Natural killer cell (primary cell): ENCODE results near the gene MAPK8IP1. TPM values are rescaled to one million over a fixed set of nuclear protein-coding genes. Genes with fewer than 3 reads are reported as not detected.
A peak's percentile ranks its signal among the peaks of the same experiment; 100 is the strongest.

ENCODE experiments used
- ATAC-seq, 3 donors: fragments of 150-1000 bp in 2 of 3; fragments of 200-7000 bp in 1 of 3; cut with Tn5 transposase; 1 replicate in 1 of 3; 2 replicates in 2 of 3; pipeline ENCODE4 v1.10.0; 2021; ENCODE audit warnings: mild to moderate bottlenecking in 2 of 3, moderate library complexity in 2 of 3
- DNase-seq, 2 donors: peaks; one replicate each; pipeline versions ENCODE4 v3.0.0 to v3.0.0-alpha.2; 2013 to 2021; ENCODE audit warnings: mixed read lengths in 1 of 2
- H3K27ac ChIP-seq: one replicate; pipeline ENCODE4 v1.5.1; 2013; ENCODE audit warnings: mild to moderate bottlenecking, low read length
- H3K27me3 ChIP-seq: one replicate; pipeline ENCODE4 v1.6.1; 2013; ENCODE audit warnings: low read length; ENCODE audit not compliant: control insufficient read depth, insufficient read depth
- H3K36me3 ChIP-seq: one replicate; pipeline ENCODE4 v1.6.1; 2013; ENCODE audit warnings: low read length; ENCODE audit not compliant: control insufficient read depth, insufficient read depth
- H3K4me1 ChIP-seq: one replicate; pipeline ENCODE4 v1.6.1; 2013; ENCODE audit warnings: low read length; ENCODE audit not compliant: control insufficient read depth, insufficient read depth
- H3K4me3 ChIP-seq: one replicate; pipeline ENCODE4 v1.5.1; 2013; ENCODE audit warnings: low read length
- H3K9me3 ChIP-seq: one replicate; pipeline ENCODE4 v1.6.1; 2013; ENCODE audit warnings: low read length; ENCODE audit not compliant: control insufficient read depth, insufficient read depth
- H3K27ac Mint-ChIP-seq, 2 donors: one replicate each; pipeline ENCODE4 v1.8.0; 2022; ENCODE audit warnings: mild to moderate bottlenecking in 2 of 2, mixed read lengths in 2 of 2, moderate library complexity in 1 of 2
- H3K27me3 Mint-ChIP-seq, 2 donors: one replicate each; pipeline ENCODE4 v1.8.0; 2022; ENCODE audit warnings: low read depth in 2 of 2, mixed read lengths in 2 of 2
- H3K36me3 Mint-ChIP-seq: one replicate; pipeline ENCODE4 v1.8.0; 2022; ENCODE audit warnings: mixed read lengths
- H3K4me1 Mint-ChIP-seq, 2 donors: one replicate each; pipeline ENCODE4 v1.8.0; 2022; ENCODE audit warnings: mixed read lengths in 2 of 2
- H3K4me3 Mint-ChIP-seq: one replicate; pipeline ENCODE4 v1.8.0; 2022; ENCODE audit warnings: mild to moderate bottlenecking, moderate library complexity, mixed read lengths
- H3K9me3 Mint-ChIP-seq, 2 donors: one replicate each; pipeline ENCODE4 v1.8.0; 2022; ENCODE audit warnings: mixed read lengths in 2 of 2
- CTCF ChIP-seq: fragments of 200-600 bp; IDR thresholded peaks from one replicate; pipeline ENCODE4 v1.8.0; 2022; ENCODE audit warnings: antibody characterized with exemption
- WGBS: methylation state at CpG from one replicate; pipeline ENCODE4 v1.1.7; 2013; ENCODE audit warnings: missing lambda C conversion rate; ENCODE audit not compliant: insufficient coverage; 5-methylcytosine and 5-hydroxymethylcytosine counted together
- intact Hi-C: fragments of 100-400 bp; cut with micrococcal nuclease; formaldehyde crosslinking; loops from one replicate; pipeline ENCODE4 v1.14.2; 2022
- total RNA-seq, 4 donors: library from RNA; stranded (reverse); fragments of 120-200 nt in 1 of 4; gene quantifications; one replicate each; pipeline versions ENCODE4 v1.2.3 to v1.2.4, GENCODE V29; 2013 to 2022

The MAPK8IP1 gene
- total RNA-seq, 3 donors from 2014 or later (not counting 1 experiment from before 2014, with no cell fraction given), result 9.7 to 21.5 (median 13.9) TPM

- H3K27me3 ChIP-seq, result no peaks in the 10 kb centered on the region
- Mint-ChIP-seq H3K9me3 (no peaks in the 10 kb centered on the region), H3K4me1 (peaks cover under 1% of the 10 kb centered on the region in 2 donors), H3K36me3 (peaks cover 8% of the 10 kb centered on the region), H3K4me3 (no peak overlapping the region), H3K27me3 (no peaks in the 10 kb centered on the region), H3K27ac (no peak overlapping the region)
- no peaks in the 10 kb centered on the region for H3K9me3 ChIP-seq
- no peak for DNase-seq
- no peak overlapping the region for H3K4me3 ChIP-seq
- no peak for TF ChIP-seq CTCF
- no peak for ATAC-seq
- H3K27ac ChIP-seq, result no peak overlapping the region
- WGBS, result 93% methylated on average over 4 of the region's 4 CpGs
- intact Hi-C loops, result no loop called here
- peaks cover 27% of the 10 kb centered on the region for H3K4me1 ChIP-seq
- peaks cover 60% of the 10 kb centered on the region for H3K36me3 ChIP-seq
Measured at GRCh38 chr11:45936511-45937054, 51.1 kb downstream of the MAPK8IP1 start.

DNA sequence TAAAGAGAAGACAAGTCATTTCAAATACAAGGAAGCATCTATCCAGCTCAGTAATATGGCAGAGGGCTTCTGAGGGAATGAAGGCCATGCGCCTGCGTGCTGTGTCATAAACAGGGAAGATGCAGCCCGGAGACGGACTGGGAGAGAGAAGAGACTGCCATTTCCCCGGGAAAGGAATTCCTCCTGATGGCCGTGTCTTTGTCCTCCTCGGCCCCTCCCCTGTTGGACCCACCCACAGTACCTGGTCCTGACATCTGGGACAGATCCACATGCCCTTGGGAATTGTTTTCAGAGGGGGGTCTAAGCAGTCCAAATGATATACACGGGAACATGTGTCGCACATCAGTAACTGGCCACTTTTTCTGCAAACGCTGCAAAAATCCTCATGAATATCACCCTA is 52.5 kb downstream of the MAPK8IP1 start:
- Mint-ChIP-seq H3K9me3 (no peaks in the 10 kb centered on the region), H3K36me3 (peaks cover 8% of the 10 kb centered on the region), H3K4me3 (no peak overlapping the region), H3K4me1 (no peaks in the 10 kb centered on the region), H3K27ac (no peak overlapping the region), H3K27me3 (no peaks in the 10 kb centered on the region)
- peaks cover 64% of the 10 kb centered on the region for H3K36me3 ChIP-seq
- no peak overlapping the region for H3K27ac ChIP-seq
- no peak for TF ChIP-seq CTCF
- intact Hi-C loops, result no loop called here
- ATAC-seq (no peak), DNase-seq (no peak)
- WGBS, result 98% methylated on average over 8 of the region's 10 CpGs
- H3K4me3 ChIP-seq, result no peak overlapping the region
- peaks cover 23% of the 10 kb centered on the region for H3K4me1 ChIP-seq
- H3K9me3 ChIP-seq, result no peaks in the 10 kb centered on the region
- H3K27me3 ChIP-seq, result no peaks in the 10 kb centered on the region

GRCh38 chr11:45939836-45940235 is 54.4 kb downstream of the MAPK8IP1 start:
- H3K27ac Mint-ChIP-seq, result peak overlapping the region in 1 of 2 donors; percentile 9
- Histone ChIP-seq H3K4me1 (peaks cover 9% of the 10 kb centered on the region), H3K27ac (no peak overlapping the region), H3K9me3 (no peaks in the 10 kb centered on the region), H3K27me3 (no peaks in the 10 kb centered on the region), H3K36me3 (peaks cover 58% of the 10 kb centered on the region), H3K4me3 (no peak overlapping the region)
- TF ChIP-seq CTCF, result no peak
- no CpG with 5 or more reads among the region's 2 CpGs for WGBS
- no peaks in the 10 kb centered on the region for H3K4me1 Mint-ChIP-seq
- H3K4me3 Mint-ChIP-seq, result no peak overlapping the region
- peaks cover 11% of the 10 kb centered on the region for H3K36me3 Mint-ChIP-seq
- DNase-seq (no peak), ATAC-seq (no peak)
- no peaks in the 10 kb centered on the region for H3K9me3 Mint-ChIP-seq
- intact Hi-C loops, result no loop called here
- H3K27me3 Mint-ChIP-seq, result no peaks in the 10 kb centered on the region

- no peaks in the 10 kb centered on the region for H3K4me1 Mint-ChIP-seq
- no peak for TF ChIP-seq CTCF
- H3K9me3 Mint-ChIP-seq, result no peaks in the 10 kb centered on the region
- Histone ChIP-seq H3K27ac (no peak overlapping the region), H3K36me3 (peaks cover 55% of the 10 kb centered on the region), H3K4me3 (no peak overlapping the region), H3K27me3 (no peaks in the 10 kb centered on the region), H3K4me1 (peaks cover 3% of the 10 kb centered on the region), H3K9me3 (no peaks in the 10 kb centered on the region)
- WGBS, result 94% methylated on average over 2 of the region's 4 CpGs
- H3K27me3 Mint-ChIP-seq, result no peaks in the 10 kb centered on the region
- H3K4me3 Mint-ChIP-seq, result no peak overlapping the region
- intact Hi-C loops, result no loop called here
- no peak for ATAC-seq
- H3K36me3 Mint-ChIP-seq, result peaks cover 25% of the 10 kb centered on the region
- DNase-seq, result no peak
- no peak overlapping the region for H3K27ac Mint-ChIP-seq
Measured at GRCh38 chr11:45941285-45941684, 55.8 kb downstream of the MAPK8IP1 start.
